H1 (cell line): ENCODE results near the gene ALK.

ENCODE experiments used
- ASH2L ChIP-seq: fragments of 200-600, 300-600 bp; sonication (generic); IDR thresholded peaks from one replicate; pipeline ENCODE4 v1.7.1; 2017; ENCODE audit warnings: low read length
- EP300 ChIP-seq, 2 experiments: IDR thresholded peaks; 1 replicate in 1 of 2; 2 replicates in 1 of 2; pipeline ENCODE4 v1.6.1; 2011 to 2012; ENCODE audit warnings: low read depth in 2 of 2, low read length in 2 of 2, mild to moderate bottlenecking in 2 of 2, borderline replicate concordance in 1 of 2, inconsistent platforms in 1 of 2, moderate library complexity in 1 of 2
- EZH2 ChIP-seq: fragments of 200-600 bp; sonication (generic); IDR thresholded peaks from 2 replicates; pipeline ENCODE4 v1.7.1; 2012; ENCODE audit warnings: low read depth, mild to moderate bottlenecking, moderate library complexity, low read length, inconsistent platforms; ENCODE audit not compliant: severe bottlenecking
- JUND ChIP-seq: IDR thresholded peaks from 2 replicates; pipeline ENCODE4 v1.6.1; 2011; ENCODE audit warnings: mild to moderate bottlenecking, improper control_type of control experiment, low read length
- RBBP5 ChIP-seq: IDR thresholded peaks from 2 replicates; pipeline ENCODE4 v1.7.1; 2012; ENCODE audit warnings: low read depth, mild to moderate bottlenecking, inconsistent platforms, low read length, moderate library complexity, borderline replicate concordance
- SP1 ChIP-seq: IDR thresholded peaks from 2 replicates; pipeline ENCODE4 v1.6.1; 2011; ENCODE audit warnings: low read depth, low read length
- SRF ChIP-seq: IDR thresholded peaks from 2 replicates; pipeline ENCODE4 v1.6.1; 2011; ENCODE audit warnings: mild to moderate bottlenecking, low read depth, low read length, moderate library complexity
- ZNF274 ChIP-seq: IDR thresholded peaks from 2 replicates; pipeline ENCODE4 v1.7.0; 2012; ENCODE audit warnings: low read length, borderline replicate concordance; ENCODE audit errors: extremely low read depth

DNA sequence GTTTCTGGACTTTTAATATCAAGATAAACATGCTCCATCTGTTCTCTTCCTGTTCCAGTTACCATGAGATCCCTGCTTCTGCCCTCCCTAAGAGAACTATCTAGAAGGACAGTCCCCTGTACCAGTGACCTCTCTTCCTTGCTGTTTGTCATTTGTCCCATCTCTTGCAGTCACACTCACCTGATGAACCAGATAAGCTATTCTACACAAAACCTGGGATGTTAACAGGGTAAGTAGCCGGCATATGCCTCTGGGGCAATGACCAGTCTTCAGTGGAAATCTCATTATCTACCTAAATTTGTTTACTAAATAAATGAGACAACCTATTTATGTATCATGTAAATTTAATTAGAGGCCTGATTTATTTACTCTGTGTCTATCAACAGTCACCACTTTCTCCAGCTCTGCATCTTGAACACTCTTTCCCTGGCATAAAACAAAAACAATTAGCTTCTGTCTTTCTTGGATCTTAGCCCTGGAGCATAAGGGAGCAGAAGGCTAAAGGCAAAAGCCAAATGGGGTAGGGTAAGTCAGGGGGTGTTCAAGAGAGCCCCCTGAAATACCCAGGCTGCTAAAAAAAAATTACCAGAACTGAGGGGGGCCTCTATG, 337.7 kb downstream of the ALK start:
- TF ChIP-seq ZNF274 (no peak), EZH2 (no peak), SP1 (no peak), SRF (no peak), EP300 (IDR thresholded peaks at IDR 0.05; ENCODE audit: borderline replicate concordance in 1 of 2, low read depth in 2 of 2, low read length in 2 of 2) (no peak), RBBP5 (no peak), JUND (no peak), ASH2L (no peak)
